Measurements from ENCODE around the gene RASGRP1. TPM values are rescaled to one million over a fixed set of nuclear protein-coding genes. Genes with fewer than 3 reads are reported as not detected.

The RASGRP1 gene
- total and polyA plus RNA-seq, 10 of the 15 experiments (the other 5 are each of a cell fraction or from before 2014, with no cell fraction given) = 5.6 to 234 (median 20.9) TPM

GRCh38 chr15:38533416-38533915 is 31.1 kb downstream of the RASGRP1 start:
- Histone ChIP-seq H3K4me3 (no peak overlapping the region), H3K27ac (ENCODE audit: control insufficient read depth, insufficient read depth) (no peak overlapping the region), H3K79me2 (ENCODE audit: control insufficient read depth, insufficient read depth, low read length) (no peaks in the 10 kb centered on the region), H3K4me1 (ENCODE audit: control insufficient read depth, insufficient read depth, low read length) (no peaks in the 10 kb centered on the region), H3K9ac (ENCODE audit: control insufficient read depth, insufficient read depth, low read length) (no peak overlapping the region), H4K20me1 (ENCODE audit: control insufficient read depth, insufficient read depth) (no peaks in the 10 kb centered on the region; the same call in 1 of the 2 replicates), H3K36me3 (ENCODE audit: control insufficient read depth in 2 of 2, insufficient read depth in 2 of 2, low read length in 1 of 2) (peaks cover 3 to 8% of the 10 kb centered on the region in 2 experiments; a peak in 3 of 4 replicates), H3K9me3 (replicated peaks; ENCODE audit: control insufficient read depth, insufficient read depth, low read length) (no peaks in the 10 kb centered on the region), H3K27me3 (replicated peaks in 1 of 2; ENCODE audit: control insufficient read depth in 2 of 2, insufficient read depth in 2 of 2, low read length in 1 of 2) (no peaks in the 10 kb centered on the region), H3K4me2 (ENCODE audit: control insufficient read depth, insufficient read depth) (no peak overlapping the region), H2AFZ (ENCODE audit: control insufficient read depth, low read depth, low read length) (no peak overlapping the region)
- no TSS peak for BruUV-seq (replicated peaks)
- ATAC-seq (no peak), DNase-seq (ENCODE audit: low read depth, low spot score) (no peak), FAIRE-seq (no peak)
- SMC1A ChIA-PET (ENCODE audit: uncharacterized antibody, unreplicated experiment) = interaction anchor here (0.9 to 5.7 kb wide), 10 partner anchors 9 to 165 kb away, joined by 3 to 28 read pairs (median 4); no protein-coding TSS in a partner anchor
- CTCF ChIA-PET = interaction anchor here (1.5 to 3.3 kb wide), 2 partner anchors 150 to 157 kb away, joined by 4 to 14 read pairs; no protein-coding TSS in a partner anchor
- RAD21 ChIA-PET (ENCODE audit: unreplicated experiment) = no interaction called here
- in situ Hi-C loops (cut with MboI) (no loop called here), intact Hi-C loops (cut with micrococcal nuclease; ENCODE audit: unreplicated experiment) (no loop called here)
- 78% methylated on average over 6 of the region's 6 CpGs for WGBS (ENCODE audit: insufficient coverage, insufficient replicate concordance, low lambda C conversion rate, missing lambda C conversion rate)
- POLR2A ChIA-PET = interaction anchor here (1.0 to 1.3 kb wide), 3 partner anchors 10 to 21 kb away, joined by 3 read pairs; no protein-coding TSS in a partner anchor
- TF ChIP-seq DPF2 (IDR thresholded peaks at IDR 0.05) (no peak), TBL1XR1 (IDR thresholded peaks at IDR 0.05; ENCODE audit: low read depth, low read length) (no peak), MAX (IDR thresholded peaks at IDR 0.05; ENCODE audit: low read depth, low read length) (no peak), TARDBP (IDR thresholded peaks at IDR 0.05; ENCODE audit: borderline replicate concordance) (no peak)

GRCh38 chr15:38532728-38533127 is 31.9 kb downstream of the RASGRP1 start:
- ChIA-PET SMC1A (ENCODE audit: uncharacterized antibody, unreplicated experiment) (interaction anchor here (0.9 to 5.7 kb wide), 5 partner anchors 10 to 172 kb away, joined by 3 to 28 read pairs (median 3); no protein-coding TSS in a partner anchor), POLR2A (interaction anchor here (1.3 kb wide), 1 partner anchor 10 kb away, joined by 3 read pairs; no protein-coding TSS in a partner anchor), RAD21 (ENCODE audit: unreplicated experiment) (interaction anchor here (4.0 kb wide), 1 partner anchor 157 kb away, joined by 21 read pairs; no protein-coding TSS in a partner anchor), CTCF (interaction anchor here (1.2 to 3.3 kb wide), 4 partner anchors 19 to 167 kb away, joined by 4 to 14 read pairs (median 6); no protein-coding TSS in a partner anchor)
- DNase-seq (ENCODE audit: low read depth, low spot score) = no peak
- WGBS (ENCODE audit: insufficient coverage, insufficient replicate concordance, low lambda C conversion rate, missing lambda C conversion rate) = 91% methylated on average over 3 of the region's 3 CpGs
- Histone ChIP-seq H3K9me3 (replicated peaks; ENCODE audit: control insufficient read depth, insufficient read depth, low read length) (no peaks in the 10 kb centered on the region), H3K27me3 (replicated peaks in 1 of 2; ENCODE audit: control insufficient read depth in 2 of 2, insufficient read depth in 2 of 2, low read length in 1 of 2) (no peaks in the 10 kb centered on the region), H3K4me2 (ENCODE audit: control insufficient read depth, insufficient read depth) (no peak overlapping the region), H4K20me1 (ENCODE audit: control insufficient read depth, insufficient read depth) (no peaks in the 10 kb centered on the region; the same call in 1 of the 2 replicates), H3K4me1 (ENCODE audit: control insufficient read depth, insufficient read depth, low read length) (no peaks in the 10 kb centered on the region), H3K4me3 (no peak overlapping the region), H3K79me2 (ENCODE audit: control insufficient read depth, insufficient read depth, low read length) (no peaks in the 10 kb centered on the region), H3K9ac (ENCODE audit: control insufficient read depth, insufficient read depth, low read length) (no peak overlapping the region), H3K27ac (ENCODE audit: control insufficient read depth, insufficient read depth) (no peak overlapping the region), H3K36me3 (ENCODE audit: control insufficient read depth in 2 of 2, insufficient read depth in 2 of 2, low read length in 1 of 2) (peaks cover 3 to 8% of the 10 kb centered on the region in 2 experiments; a peak in 3 of 4 replicates), H2AFZ (ENCODE audit: control insufficient read depth, low read depth, low read length) (no peak overlapping the region)
- intact Hi-C loops (cut with micrococcal nuclease; ENCODE audit: unreplicated experiment) (no loop called here), in situ Hi-C loops (cut with MboI) (no loop called here)
- no peak for TF ChIP-seq RB1 (IDR thresholded peaks at IDR 0.05; ENCODE audit: borderline replicate concordance)
- no peak for TF ChIP-seq POLR2AphosphoS5 (IDR thresholded peaks at IDR 0.05; ENCODE audit: low read length)
- no peak for TF ChIP-seq REST (IDR thresholded peaks at IDR 0.05; ENCODE audit: low read depth, low read length)
- TF ChIP-seq NR2C1 (IDR thresholded peaks at IDR 0.05) = no peak
- TF ChIP-seq STAT3 (IDR thresholded peaks at IDR 0.05; ENCODE audit: low read depth, low read length) = no peak
- TF ChIP-seq ZZZ3 (IDR thresholded peaks at IDR 0.05; ENCODE audit: control insufficient read depth, insufficient read length, low read depth) = no peak
- no peak for ATAC-seq
- FAIRE-seq = no peak
- BruUV-seq (replicated peaks) = no TSS peak

Data from GM12878 (cell line).